ENCODE data around the gene B4GALT4.

Gene B4GALT4

GRCh38 chr3:119225121-119225520, 15.6 kb downstream of the B4GALT4 start:
- DNase-seq (ENCODE audit: insufficient read length, low spot score) (no peak), FAIRE-seq (no peak)
- TF ChIP-seq, protein P1, sequence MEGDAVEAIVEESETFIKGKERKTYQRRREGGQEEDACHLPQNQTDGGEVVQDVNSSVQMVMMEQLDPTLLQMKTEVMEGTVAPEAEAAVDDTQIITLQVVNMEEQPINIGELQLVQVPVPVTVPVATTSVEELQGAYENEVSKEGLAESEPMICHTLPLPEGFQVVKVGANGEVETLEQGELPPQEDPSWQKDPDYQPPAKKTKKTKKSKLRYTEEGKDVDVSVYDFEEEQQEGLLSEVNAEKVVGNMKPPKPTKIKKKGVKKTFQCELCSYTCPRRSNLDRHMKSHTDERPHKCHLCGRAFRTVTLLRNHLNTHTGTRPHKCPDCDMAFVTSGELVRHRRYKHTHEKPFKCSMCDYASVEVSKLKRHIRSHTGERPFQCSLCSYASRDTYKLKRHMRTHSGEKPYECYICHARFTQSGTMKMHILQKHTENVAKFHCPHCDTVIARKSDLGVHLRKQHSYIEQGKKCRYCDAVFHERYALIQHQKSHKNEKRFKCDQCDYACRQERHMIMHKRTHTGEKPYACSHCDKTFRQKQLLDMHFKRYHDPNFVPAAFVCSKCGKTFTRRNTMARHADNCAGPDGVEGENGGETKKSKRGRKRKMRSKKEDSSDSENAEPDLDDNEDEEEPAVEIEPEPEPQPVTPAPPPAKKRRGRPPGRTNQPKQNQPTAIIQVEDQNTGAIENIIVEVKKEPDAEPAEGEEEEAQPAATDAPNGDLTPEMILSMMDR (IDR thresholded peaks at IDR 0.05; ENCODE audit: insufficient read depth, missing control alignments): no peak

DNA sequence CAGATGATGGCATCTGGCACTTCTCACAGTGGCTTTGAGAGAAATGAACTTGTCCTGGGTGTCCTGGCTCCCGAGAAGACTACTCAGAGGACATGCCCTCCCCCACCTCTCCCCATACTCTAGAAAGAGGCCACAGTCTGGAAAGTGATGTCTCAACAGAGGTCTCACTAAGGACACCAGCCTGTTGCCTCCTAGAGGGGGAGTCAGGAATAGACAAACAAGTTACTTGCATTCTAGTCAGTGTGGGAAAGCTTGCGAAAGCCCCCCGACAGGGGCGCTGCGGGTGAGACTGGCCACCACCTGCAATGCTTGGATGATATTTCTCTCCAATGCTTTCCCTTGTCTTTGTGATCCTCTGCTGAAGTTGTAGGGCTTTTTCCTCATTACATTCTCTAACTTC, 17.2 kb downstream of the B4GALT4 start:
- DNase-seq (ENCODE audit: insufficient read length, low spot score): no peak
- TF ChIP-seq, protein P1 (IDR thresholded peaks at IDR 0.05; ENCODE audit: insufficient read depth, missing control alignments): no peak
- FAIRE-seq: no peak

- DNase-seq (ENCODE audit: insufficient read length, low spot score) (no peak), FAIRE-seq (no peak)
- TF ChIP-seq, protein P1 (IDR thresholded peaks at IDR 0.05; ENCODE audit: insufficient read depth, missing control alignments): no peak
Measured at GRCh38 chr3:119222391-119222790, 18.3 kb downstream of the B4GALT4 start.

- no peak for FAIRE-seq
- no peak for DNase-seq (ENCODE audit: insufficient read length, low spot score)
- TF ChIP-seq, protein P1 (IDR thresholded peaks at IDR 0.05; ENCODE audit: insufficient read depth, missing control alignments): no peak
Measured at GRCh38 chr3:119221779-119222320, 18.8 kb downstream of the B4GALT4 start.

DNA sequence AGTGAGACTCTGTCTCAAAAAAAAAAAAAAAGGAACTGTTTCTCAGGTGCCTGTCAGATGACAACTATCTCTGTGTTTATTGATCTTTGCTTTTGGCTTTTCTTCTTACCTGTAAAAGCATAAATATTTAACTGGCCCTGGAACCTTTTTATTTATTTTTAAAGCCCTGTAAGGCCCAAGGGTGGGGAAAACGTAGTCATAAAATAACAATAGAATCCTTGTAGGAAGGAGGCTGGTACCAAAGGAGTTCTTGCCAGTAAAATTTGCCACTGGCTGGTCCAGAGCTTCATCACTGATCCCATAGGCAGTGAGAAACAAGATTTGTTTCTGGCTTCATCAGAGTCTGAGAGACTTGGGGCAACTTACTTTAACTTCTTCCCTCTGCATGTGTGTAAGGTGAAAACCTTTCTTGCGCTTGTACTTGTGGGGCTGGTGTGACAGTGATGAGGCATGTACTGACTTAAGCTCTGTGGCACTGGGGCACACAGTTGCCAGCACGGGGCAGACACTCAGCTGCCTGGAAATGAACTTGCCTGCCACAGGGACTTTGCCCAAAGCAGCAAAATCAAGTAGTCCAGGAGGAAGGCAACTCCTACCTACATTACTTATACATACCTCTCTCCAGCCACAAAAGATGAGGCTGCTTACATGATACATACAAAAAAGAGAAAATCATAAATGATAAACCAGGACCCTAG, 19.6 kb downstream of the B4GALT4 start:
- TF ChIP-seq, protein P1 (IDR thresholded peaks at IDR 0.05; ENCODE audit: insufficient read depth, missing control alignments): no peak
- DNase-seq (ENCODE audit: insufficient read length, low spot score) (no peak), FAIRE-seq (no peak)

GRCh38 chr3:119220198-119220597, 20.5 kb downstream of the B4GALT4 start:
- DNase-seq (ENCODE audit: insufficient read length, low spot score) (no peak), FAIRE-seq (no peak)
- TF ChIP-seq, protein P1 (IDR thresholded peaks at IDR 0.05; ENCODE audit: insufficient read depth, missing control alignments): no peak

- TF ChIP-seq, protein P1 (IDR thresholded peaks at IDR 0.05; ENCODE audit: insufficient read depth, missing control alignments): no peak
- no peak for FAIRE-seq
- DNase-seq (ENCODE audit: insufficient read length, low spot score): no peak
Measured at GRCh38 chr3:119219069-119219468, 21.6 kb downstream of the B4GALT4 start.
